ENCODE data around the gene CNNM3. TPM values are rescaled to one million over a fixed set of nuclear protein-coding genes. Genes with fewer than 3 reads are reported as not detected.
"Not testable (repeated sequence)": the region's sequence is repeated elsewhere in the genome, so short reads cannot be mapped to it uniquely, and the experiment has no call there.

CNNM3 gene
- total RNA-seq, 6 experiments from 2014 or later, result 11.5 to 37.6 (median 21.6) TPM

DNA sequence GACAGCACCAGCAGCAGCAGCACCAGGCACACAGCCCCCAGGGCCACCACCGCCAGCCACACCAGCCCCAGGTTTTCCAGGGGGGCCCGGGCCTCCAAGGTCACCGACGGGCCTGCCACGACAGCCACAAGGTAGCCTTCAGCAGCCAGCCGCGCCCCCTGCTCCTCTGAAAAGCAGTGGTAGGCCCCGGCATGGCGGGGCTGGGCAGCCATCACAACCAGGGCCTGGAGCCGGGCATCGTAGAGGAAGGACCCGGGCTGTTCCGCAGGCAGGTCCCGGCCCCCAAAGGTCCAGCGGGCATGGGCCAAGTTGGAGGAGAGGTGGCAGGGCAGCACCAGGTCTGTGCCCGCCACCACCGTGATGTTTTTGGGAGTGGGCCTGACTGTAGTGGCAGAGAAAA is 45.0 kb downstream of the CNNM3 start:
- DNase-seq, result no peak
- Histone ChIP-seq H3K27me3 (no peaks in the 10 kb centered on the region), H3K9me3 (no peaks in the 10 kb centered on the region), H3K36me3 (peaks cover 0 to 45% (median 25%) of the 10 kb centered on the region in 4 donors), H3K27ac (peak overlapping the region in 1 of 3 donors; percentile 71), H3K4me1 (peaks cover 0 to 66% (median 19%) of the 10 kb centered on the region in 4 donors), H3K4me3 (no peak overlapping the region)
- intact Hi-C loops (cut with DNase I), result loop anchor here (5.0 to 10.0 kb wide), 3 partner anchors 44 to 86 kb away; partner anchors contain the start of gene CNNM3 (in 2 of the 2)
- ATAC-seq, result no peak
- no peak for TF ChIP-seq POLR2A (IDR thresholded peaks at IDR 0.05)
- TF ChIP-seq CTCF (IDR thresholded peaks at IDR 0.05), result no peak
- no CpG with 5 or more reads among the region's 17 CpGs for WGBS (ENCODE audit: insufficient coverage, low coverage, low lambda C conversion rate, missing lambda C conversion rate)

GRCh38 chr2:96863056-96863455 is 47.0 kb downstream of the CNNM3 start:
- H3K36me3 ChIP-seq, result peaks cover 0 to 45% (median 26%) of the 10 kb centered on the region in 4 donors
- intact Hi-C loops (cut with DNase I), result loop anchor here (5.0 to 10.0 kb wide), 3 partner anchors 46 to 84 kb away; partner anchors contain the start of gene CNNM3 (in 2 of the 2)
- H3K9me3 ChIP-seq, H3K4me3 ChIP-seq, DNase-seq, ATAC-seq, H3K27me3 ChIP-seq: not testable (repeated sequence)
- peaks cover 0 to 75% (median 21%) of the 10 kb centered on the region in 4 donors for H3K4me1 ChIP-seq
- H3K27ac ChIP-seq, result peak overlapping the region in 2 of 3 donors; percentile 71 to 75
- WGBS (ENCODE audit: insufficient coverage, low coverage, low lambda C conversion rate, missing lambda C conversion rate), result 60% methylated on average over 3 of the region's 4 CpGs

GRCh38 chr2:96863575-96864342 is 47.7 kb downstream of the CNNM3 start:
- WGBS (ENCODE audit: insufficient coverage, low coverage, low lambda C conversion rate, missing lambda C conversion rate), result no CpG with 5 or more reads among the region's 19 CpGs
- TF ChIP-seq CTCF (IDR thresholded peaks at IDR 0.05), result no peak
- TF ChIP-seq POLR2A (IDR thresholded peaks at IDR 0.05), result no peak
- no peak overlapping the region for H3K27ac ChIP-seq
- intact Hi-C loops (cut with DNase I), result loop anchor here (5.0 to 10.0 kb wide), 3 partner anchors 46 to 84 kb away; partner anchors contain the start of gene CNNM3 (in 2 of the 2)
- DNase-seq (no peak), ATAC-seq (no peak)
- H3K9me3 ChIP-seq, result no peaks in the 10 kb centered on the region
- peaks cover 0 to 71% (median 20%) of the 10 kb centered on the region in 4 donors for H3K4me1 ChIP-seq
- H3K27me3 ChIP-seq, result no peaks in the 10 kb centered on the region
- H3K36me3 ChIP-seq, result peaks cover 0 to 45% (median 26%) of the 10 kb centered on the region in 4 donors
- H3K4me3 ChIP-seq, result no peak overlapping the region

GRCh38 chr2:96864343-96865091 is 48.4 kb downstream of the CNNM3 start:
- H3K9me3 ChIP-seq, result no peaks in the 10 kb centered on the region
- H3K27me3 ChIP-seq, result no peaks in the 10 kb centered on the region
- DNase-seq, result peak; percentile 70 to 90 (median 89)
- peak in 3 of 4 donors; percentile 1 to 47 (median 24) for ATAC-seq
- no peak overlapping the region for H3K4me3 ChIP-seq
- TF ChIP-seq CTCF (IDR thresholded peaks at IDR 0.05), result peak in 1 of 4 donors; percentile 10
- TF ChIP-seq POLR2A (IDR thresholded peaks at IDR 0.05), result no peak
- peaks cover 0 to 64% (median 19%) of the 10 kb centered on the region in 4 donors for H3K4me1 ChIP-seq
- peaks cover 0 to 45% (median 26%) of the 10 kb centered on the region in 4 donors for H3K36me3 ChIP-seq
- intact Hi-C loops (cut with DNase I), result loop anchor here (5.0 to 10.0 kb wide), 3 partner anchors 47 to 83 kb away; partner anchors contain the start of gene CNNM3 (in 2 of the 2)
- peak overlapping the region in 1 of 3 donors; percentile 8 for H3K27ac ChIP-seq
- WGBS (ENCODE audit: insufficient coverage, low coverage, low lambda C conversion rate, missing lambda C conversion rate), result 17% methylated on average over 1 of the region's 25 CpGs
